ENCODE measurements around the gene SPTBN1. TPM values are rescaled to one million over a fixed set of nuclear protein-coding genes. Genes with fewer than 3 reads are reported as not detected.

SPTBN1 gene
- total and polyA plus RNA-seq, 2 donors (not counting 3 experiments of a cell fraction or from before 2014, with no cell fraction given) = 63.3 to 320 TPM

DNA sequence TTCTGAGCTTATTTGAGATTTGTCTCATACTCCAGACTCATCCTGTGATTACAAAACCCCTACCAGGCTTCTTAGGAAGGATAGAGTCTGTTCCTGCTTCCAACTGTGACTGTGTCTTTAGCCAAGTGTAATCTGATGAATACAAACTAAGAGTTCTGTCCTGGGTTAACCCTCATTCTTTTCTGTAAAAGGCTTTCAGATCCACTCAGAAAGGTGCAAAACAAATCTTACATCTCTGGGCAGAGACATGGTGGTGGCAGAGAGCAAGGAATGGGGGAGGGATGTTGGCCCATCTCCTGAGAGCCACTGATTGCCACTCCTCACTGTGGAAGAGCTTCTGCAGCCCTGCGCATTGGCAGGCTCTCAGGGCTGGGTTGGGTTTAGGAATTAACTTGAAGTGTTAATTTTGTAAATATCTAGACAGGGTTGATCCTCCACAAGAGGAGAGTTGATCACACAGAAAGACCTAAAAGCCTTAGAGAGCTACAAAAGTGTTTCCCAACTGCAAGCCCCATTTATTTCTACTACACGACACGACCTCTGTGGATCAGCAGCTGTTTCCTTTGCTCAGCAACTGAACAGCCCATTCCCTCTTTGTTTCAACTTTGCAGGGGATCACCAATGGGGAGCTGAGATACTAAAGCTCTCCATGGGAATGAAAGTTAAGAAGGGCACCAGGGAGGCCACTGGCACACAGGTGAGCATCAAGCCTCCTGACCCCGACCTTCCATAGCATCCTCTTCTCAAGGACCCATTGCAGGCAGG is 23.7 kb upstream of the SPTBN1 start:
- H3K4me2 ChIP-seq (ENCODE audit: insufficient read depth, low read length) = no peak overlapping the region
- no TSS peak for BruUV-seq (replicated peaks)
- FAIRE-seq = no peak

More for the DNA sequence above, 23.7 kb upstream of the SPTBN1 start:
- Histone ChIP-seq H3K79me2 (ENCODE audit: control insufficient read depth, insufficient read depth, low read length) (no peaks in the 10 kb centered on the region), H3K27ac (ENCODE audit: insufficient read depth, low read depth, low read length) (no peak overlapping the region), H3K36me3 (ENCODE audit: control insufficient read depth in 2 of 2, extremely low read depth in 1 of 2, insufficient read depth in 2 of 2, low read length in 2 of 2) (no peaks in the 10 kb centered on the region), H2AFZ (ENCODE audit: low read depth, low read length) (no peak overlapping the region), H4K20me1 (replicated peaks; ENCODE audit: control insufficient read depth, extremely low read depth, insufficient read depth, low read length) (no peaks in the 10 kb centered on the region), H3K27me3 (ENCODE audit: control insufficient read depth in 2 of 2, insufficient read depth in 2 of 2, low read length in 2 of 2) (no peaks in the 10 kb centered on the region), H3K9me1 (replicated peaks; ENCODE audit: control insufficient read depth, extremely low read depth, insufficient read depth, low read length) (no peaks in the 10 kb centered on the region), H3K4me1 (ENCODE audit: control insufficient read depth, extremely low read depth, insufficient read depth, low read length) (peaks cover 21% of the 10 kb centered on the region), H3K9me3 (replicated peaks; ENCODE audit: control insufficient read depth, insufficient read depth, low read length) (no peaks in the 10 kb centered on the region), H3K9ac (replicated peaks; ENCODE audit: extremely low read depth, insufficient read depth, low read length) (no peak overlapping the region), H3K4me3 (replicated peaks in 1 of 3; ENCODE audit: insufficient read depth in 1 of 3, low read depth in 1 of 3, low read length in 3 of 3) (no peak overlapping the region)
- TF ChIP-seq POLR2AphosphoS5 (IDR thresholded peaks at IDR 0.05; ENCODE audit: insufficient read depth, low read depth, low read length) = no peak
- no peak for TF ChIP-seq FOS (IDR thresholded peaks at IDR 0.05; ENCODE audit: borderline replicate concordance, insufficient read depth, low read length)
- TF ChIP-seq, protein P1, sequence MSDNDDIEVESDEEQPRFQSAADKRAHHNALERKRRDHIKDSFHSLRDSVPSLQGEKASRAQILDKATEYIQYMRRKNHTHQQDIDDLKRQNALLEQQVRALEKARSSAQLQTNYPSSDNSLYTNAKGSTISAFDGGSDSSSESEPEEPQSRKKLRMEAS (IDR thresholded peaks at IDR 0.05; ENCODE audit: insufficient read depth, insufficient read length) = no peak
- TF ChIP-seq POLR2A (IDR thresholded peaks at IDR 0.05; ENCODE audit: low read depth, low read length) = no peak
- TF ChIP-seq JUN (IDR thresholded peaks at IDR 0.05; ENCODE audit: borderline replicate concordance, insufficient read depth, insufficient read length, low read depth) = no peak
- no peak for TF ChIP-seq EZH2 (IDR thresholded peaks at IDR 0.05; ENCODE audit: borderline replicate concordance, low read depth, low read length, severe bottlenecking)
- TF ChIP-seq GATA2 (IDR thresholded peaks at IDR 0.05; ENCODE audit: insufficient read depth, insufficient read length, low read depth, low read length) = no peak
- TF ChIP-seq, protein P2, sequence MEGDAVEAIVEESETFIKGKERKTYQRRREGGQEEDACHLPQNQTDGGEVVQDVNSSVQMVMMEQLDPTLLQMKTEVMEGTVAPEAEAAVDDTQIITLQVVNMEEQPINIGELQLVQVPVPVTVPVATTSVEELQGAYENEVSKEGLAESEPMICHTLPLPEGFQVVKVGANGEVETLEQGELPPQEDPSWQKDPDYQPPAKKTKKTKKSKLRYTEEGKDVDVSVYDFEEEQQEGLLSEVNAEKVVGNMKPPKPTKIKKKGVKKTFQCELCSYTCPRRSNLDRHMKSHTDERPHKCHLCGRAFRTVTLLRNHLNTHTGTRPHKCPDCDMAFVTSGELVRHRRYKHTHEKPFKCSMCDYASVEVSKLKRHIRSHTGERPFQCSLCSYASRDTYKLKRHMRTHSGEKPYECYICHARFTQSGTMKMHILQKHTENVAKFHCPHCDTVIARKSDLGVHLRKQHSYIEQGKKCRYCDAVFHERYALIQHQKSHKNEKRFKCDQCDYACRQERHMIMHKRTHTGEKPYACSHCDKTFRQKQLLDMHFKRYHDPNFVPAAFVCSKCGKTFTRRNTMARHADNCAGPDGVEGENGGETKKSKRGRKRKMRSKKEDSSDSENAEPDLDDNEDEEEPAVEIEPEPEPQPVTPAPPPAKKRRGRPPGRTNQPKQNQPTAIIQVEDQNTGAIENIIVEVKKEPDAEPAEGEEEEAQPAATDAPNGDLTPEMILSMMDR (IDR thresholded peaks at IDR 0.05; ENCODE audit: extremely low read depth in 1 of 2, insufficient read depth in 1 of 2, low read depth in 1 of 2, low read length in 2 of 2) = no peak
- no peak for TF ChIP-seq MYC (IDR thresholded peaks at IDR 0.05; ENCODE audit: low read depth, low read length)
- CTCF ChIA-PET = no interaction called here
- intact Hi-C loops (cut with micrococcal nuclease) (no loop called here), dilution Hi-C loops (cut with MboI; ENCODE audit: extremely low pct_ligation_motif_present, low sequenced_read_pairs) (no loop called here)
- DNase-seq (ENCODE audit: low read depth, low spot score) = peak; percentile 46
- POLR2A ChIA-PET = no interaction called here
